CD1c-positive myeloid dendritic cell (primary cell): ENCODE results near the gene CLASRP.

Experiments
- DNase-seq: peaks from one replicate; pipeline ENCODE4 v3.0.0-alpha.2; 2016; ENCODE audit errors: extremely low spot score

CLASRP gene

DNA sequence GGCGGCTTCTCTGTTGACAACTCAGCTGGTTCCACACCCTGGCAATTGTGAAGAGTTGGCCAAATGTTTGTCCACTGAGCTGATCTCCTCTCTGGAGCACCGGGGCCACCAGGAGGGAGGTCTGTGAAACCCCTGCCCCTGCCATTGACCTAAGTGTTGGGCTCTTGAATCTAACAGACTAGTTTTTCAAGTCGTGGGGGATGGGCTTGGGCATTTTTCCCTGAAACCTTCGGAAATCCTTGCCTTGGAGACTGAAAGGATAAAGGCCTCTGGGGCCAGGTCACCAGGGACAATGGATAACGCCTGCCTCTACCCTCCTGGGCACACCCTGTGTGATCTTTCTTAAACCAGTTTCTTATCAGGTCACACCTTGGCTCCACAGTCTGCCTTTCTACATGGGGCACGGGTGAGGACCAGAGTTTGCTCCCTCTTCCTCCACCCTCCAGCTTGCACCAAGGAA is 41.1 kb downstream of the CLASRP start:
- DNase-seq, result no peak

- no peak for DNase-seq
Observed at GRCh38 chr19:45082170-45082569, 43.3 kb downstream of the CLASRP start.

DNA sequence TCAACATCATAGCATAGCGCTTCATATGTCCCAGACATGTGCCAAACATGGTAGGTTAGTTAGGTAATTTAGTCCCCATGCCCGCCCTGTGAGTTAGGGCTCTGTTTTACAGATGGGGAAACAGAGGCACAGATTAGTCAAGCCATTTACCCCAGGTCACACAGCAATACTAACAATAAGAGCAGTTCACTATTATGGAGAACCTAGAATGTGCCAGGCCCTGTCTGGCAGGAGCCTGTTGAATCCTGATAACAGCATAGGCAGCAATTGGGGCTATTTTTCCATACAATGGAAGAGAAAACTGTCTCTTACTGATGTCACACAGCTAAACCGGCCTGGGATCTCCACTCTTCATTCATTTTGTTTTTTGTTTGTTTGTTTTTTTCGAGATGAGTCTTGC is 47.6 kb downstream of the CLASRP start:
- DNase-seq, result no peak

- DNase-seq, result peak; percentile 43
Observed at GRCh38 chr19:45087531-45087930, 48.7 kb downstream of the CLASRP start.

GRCh38 chr19:45090034-45090433 is 51.2 kb downstream of the CLASRP start:
- DNase-seq, result no peak

DNA sequence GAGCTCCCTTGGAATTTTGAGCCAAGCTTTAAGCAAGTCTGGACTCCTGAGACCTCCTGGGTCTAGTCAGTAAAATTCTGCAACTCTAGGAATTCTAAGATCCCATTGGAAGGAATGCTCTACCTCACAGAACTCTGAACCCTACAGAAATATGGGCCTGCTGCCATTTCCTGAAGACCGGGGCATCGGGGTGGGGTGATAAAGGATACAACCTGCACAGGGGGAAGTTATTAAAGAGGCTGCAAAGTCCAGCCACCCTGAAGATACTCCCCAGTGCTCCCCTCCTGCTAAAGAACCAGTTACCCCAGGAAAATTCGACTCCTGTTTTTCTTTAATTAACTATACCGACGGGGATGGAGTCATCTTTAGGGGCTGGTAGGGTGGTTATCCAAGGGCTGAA is 51.8 kb downstream of the CLASRP start:
- no peak for DNase-seq

DNA sequence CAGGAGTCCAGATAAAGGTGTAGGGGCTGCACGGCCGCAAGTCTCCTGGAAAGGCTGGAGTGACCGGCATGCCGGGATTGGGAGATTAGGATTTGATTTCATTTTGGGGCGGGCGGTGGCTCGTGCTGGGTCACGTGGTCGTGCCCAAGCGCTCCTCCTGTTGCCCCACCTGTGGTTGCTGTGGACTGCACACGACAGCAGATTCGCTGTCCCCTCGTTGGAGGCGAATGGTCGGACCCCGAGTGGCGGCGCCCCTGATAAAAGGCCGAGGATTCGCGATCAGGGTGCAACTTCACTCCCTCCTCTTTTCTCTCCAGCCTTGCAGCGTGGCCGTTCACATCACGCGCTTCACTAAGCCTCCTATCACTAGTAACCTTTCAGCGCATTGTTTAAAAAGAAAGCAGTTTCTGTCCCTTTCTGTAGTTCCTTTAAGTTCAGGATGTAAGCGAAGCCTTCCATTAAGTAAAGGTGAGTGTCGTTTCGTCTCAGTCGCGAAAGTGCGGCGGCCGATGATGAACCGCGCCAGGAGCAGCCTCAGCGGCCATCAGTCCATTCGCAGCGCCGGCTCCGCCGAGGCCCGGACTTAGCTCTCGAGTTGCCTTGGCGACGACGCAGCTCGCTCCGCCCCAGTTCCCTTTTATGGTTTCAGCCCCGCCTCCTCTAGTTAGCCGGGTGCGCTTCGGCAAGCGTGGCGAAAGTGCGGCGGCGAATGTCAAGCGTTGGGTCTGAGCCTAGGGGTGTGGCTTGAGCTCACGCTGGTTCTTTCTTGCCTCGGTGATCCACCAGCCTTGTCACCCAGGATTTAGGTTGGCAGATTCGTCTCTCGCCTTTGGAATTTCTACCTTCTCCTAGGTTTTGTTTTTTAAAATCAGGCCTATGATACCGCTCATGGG is 52.4 kb downstream of the CLASRP start:
- peak; percentile 99 for DNase-seq

- DNase-seq, result peak; percentile 98
Observed at GRCh38 chr19:45092747-45093678, 54.2 kb downstream of the CLASRP start, which contains the start of gene PPP1R37. Gene PPP1R37, plus strand, starts transcription at chr19:45093179. Its CDS starts 147 bp downstream, at chr19:45093326.

DNA sequence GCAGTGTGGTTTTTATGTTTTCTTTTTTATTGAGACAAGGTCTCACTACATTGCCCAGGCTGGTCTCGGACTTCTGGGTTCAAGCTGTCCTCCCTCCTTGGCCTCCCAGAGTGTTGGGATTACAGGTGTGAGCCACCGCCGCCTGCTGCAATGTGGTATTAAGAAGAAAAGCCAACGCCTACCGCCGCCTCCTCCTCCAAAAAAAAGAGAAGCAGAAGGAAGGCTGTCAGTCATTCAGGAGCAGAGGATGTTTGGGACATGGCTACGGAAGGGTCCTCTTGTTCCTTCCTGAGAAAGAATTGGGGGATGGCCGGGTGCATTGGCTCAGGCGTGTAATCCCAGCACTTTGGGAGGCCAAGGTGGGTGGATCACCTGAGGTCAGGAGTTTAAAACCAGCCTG is 55.3 kb downstream of the CLASRP start:
- DNase-seq, result peak; percentile 28

GRCh38 chr19:45094707-45095106 is 55.9 kb downstream of the CLASRP start:
- DNase-seq, result no peak

- no peak for DNase-seq
Observed at GRCh38 chr19:45095496-45096413, 56.9 kb downstream of the CLASRP start.

DNA sequence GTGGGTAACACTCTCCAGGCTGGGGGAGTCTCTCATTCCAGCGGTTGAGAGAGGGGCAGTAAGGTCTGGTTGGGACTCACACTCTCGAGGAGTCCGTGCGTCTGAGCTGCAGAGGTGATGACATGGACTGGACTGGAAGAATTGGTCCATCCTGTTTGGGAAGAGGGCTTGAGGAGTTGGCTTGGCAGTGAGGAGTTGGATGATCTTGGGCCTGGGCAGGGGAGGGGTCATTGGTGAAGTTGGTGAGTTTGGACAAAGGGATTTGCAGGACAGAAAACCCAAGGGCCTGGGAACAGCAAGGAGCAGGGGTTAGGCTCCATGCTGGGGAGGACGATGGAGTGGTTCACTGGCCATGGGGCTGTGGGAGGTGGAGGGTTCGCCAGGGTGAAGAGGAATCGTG is 57.9 kb downstream of the CLASRP start:
- DNase-seq, result no peak

DNA sequence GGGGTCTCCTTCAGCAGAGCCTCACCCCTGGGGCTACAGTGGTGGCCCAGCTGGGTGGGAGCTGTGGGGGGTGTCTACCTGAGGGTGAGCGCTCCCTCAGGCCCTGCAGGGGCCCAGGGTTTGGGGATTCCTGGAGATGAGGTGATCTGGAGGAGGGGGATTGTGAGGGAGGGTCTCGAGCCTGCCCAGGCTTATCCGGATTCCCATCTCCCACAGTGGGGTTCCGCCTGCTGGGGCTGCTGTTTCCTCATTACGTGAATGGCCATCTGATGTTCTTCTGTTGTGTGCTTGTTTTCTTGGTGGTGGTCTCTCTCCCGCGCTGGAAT is 58.6 kb downstream of the CLASRP start:
- DNase-seq, result no peak

GRCh38 chr19:45097776-45098520 is 59.1 kb downstream of the CLASRP start:
- peak; percentile 69 for DNase-seq

GRCh38 chr19:45098521-45099466 is 59.9 kb downstream of the CLASRP start:
- DNase-seq, result no peak

DNA sequence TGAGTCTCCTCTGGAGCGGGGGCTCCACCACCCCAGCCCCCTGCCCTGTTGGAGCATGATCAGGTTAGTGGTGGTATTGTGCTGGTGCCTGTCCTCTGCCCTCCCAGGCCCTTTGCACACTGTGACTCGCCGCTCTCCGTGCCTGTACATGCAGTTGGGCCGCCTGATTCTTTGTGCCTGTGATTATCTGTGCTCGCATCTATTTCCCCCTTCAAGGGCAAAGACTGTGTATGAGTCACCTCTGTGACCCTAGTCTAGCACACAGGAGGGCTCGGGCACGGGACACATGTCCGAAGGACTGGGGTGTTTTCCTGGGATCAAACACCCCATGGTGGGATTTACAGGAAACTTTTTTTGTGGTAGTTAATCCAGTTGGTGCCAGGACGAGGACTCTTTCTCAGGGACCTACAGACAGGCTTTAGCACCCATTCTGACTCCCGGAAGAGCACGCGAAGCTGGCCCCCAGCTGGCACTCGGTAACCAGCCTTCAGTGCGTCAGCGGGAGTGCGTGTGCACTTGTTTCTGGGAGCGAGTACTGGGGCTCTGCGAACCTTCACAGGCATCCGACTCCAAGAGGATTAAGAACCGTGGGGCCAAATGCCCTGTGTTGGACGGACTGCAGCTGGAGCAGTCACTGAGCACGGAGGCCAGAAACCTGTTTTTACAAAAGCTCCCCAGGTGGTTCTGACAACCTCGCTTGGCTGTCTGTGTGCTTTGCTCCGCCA is 60.8 kb downstream of the CLASRP start:
- DNase-seq, result no peak

DNA sequence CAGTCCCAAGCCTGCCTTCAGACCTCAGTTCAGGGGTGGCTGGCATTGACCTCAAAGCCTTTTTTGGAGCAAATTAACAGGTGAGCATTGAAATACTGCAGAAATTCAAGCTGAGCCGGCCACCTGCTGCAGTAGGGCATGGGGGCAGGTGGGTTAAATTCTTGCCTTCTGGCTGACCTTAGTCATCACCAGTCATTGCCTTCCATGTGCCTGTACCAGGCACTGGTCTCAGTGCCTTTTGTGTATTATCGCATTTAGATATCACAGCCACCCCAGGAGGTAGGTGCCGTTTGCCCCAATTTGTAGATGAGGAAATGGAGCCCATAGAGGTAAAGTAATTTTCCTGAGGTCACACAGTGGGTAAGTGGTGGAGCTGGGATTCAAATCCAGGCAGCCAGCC is 61.4 kb downstream of the CLASRP start:
- DNase-seq, result no peak

DNA sequence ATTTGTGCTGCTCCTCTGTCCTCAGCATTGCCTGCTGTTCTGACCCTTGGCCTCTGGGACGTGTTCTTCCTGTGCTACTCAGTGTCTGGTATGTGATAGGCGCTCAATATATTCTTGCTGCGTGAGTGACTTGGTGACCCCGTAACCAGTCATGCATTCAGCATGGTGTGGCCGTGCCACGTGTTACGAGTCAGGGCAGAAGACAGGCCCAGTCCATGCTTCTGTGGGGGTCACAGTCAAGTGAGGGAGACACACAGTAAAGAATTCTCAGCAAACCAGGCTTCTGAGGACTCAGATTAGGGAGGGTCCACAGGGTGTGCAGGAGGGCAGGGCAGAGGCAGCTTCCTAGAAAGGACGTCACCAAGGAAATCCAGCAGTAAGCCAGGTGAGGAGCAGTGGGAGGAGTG is 62.0 kb downstream of the CLASRP start:
- no peak for DNase-seq

DNA sequence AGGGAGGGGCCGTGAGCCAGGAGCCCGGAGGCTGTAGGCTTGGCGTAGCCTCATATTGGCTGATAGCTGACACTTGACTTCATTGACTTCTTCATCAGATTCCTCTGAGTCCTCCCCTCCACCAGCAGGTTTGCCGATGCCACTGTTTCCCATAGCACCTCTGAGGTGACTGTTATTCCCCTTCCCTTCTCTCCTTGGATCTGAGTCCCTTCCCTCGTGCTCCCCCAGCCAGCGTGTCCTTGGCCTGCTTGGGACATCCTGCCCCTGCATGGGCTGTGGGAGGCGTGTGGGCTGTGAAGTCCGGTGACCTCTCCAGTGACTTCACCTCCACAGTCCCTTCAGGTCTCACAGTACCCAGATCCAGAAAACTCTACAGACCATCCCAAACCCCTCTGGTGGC is 63.0 kb downstream of the CLASRP start:
- DNase-seq, result no peak
